K562 (cell line): ENCODE results near the gene SLC25A51. TPM values are rescaled to one million over a fixed set of nuclear protein-coding genes. Genes with fewer than 3 reads are reported as not detected.

Experiments
- BCLAF1 ChIP-seq, 2 experiments: fragments of 450-650 bp in 1 of 2; IDR thresholded peaks; 2 replicates each; pipeline ENCODE4 v1.6.1; 2011 to 2017; ENCODE audit warnings: low read depth in 2 of 2, antibody characterized with exemption in 1 of 2, borderline replicate concordance in 1 of 2, low read length in 1 of 2, mild to moderate bottlenecking in 1 of 2, mixed read lengths in 1 of 2; ENCODE audit not compliant: control insufficient read depth in 1 of 2
- FIP1L1 ChIP-seq: fragments of 200-400 bp; formaldehyde crosslinking; IDR thresholded peaks from 2 replicates; pipeline ENCODE4 v1.6.1; 2018; ENCODE audit warnings: mild to moderate bottlenecking, low read depth, low read length; ENCODE audit not compliant: poor library complexity, severe bottlenecking
- HDAC3 ChIP-seq: fragments of 450-650 bp; IDR thresholded peaks from 2 replicates; pipeline ENCODE4 v1.6.1; 2018; ENCODE audit warnings: borderline replicate concordance, mild to moderate bottlenecking, moderate library complexity; ENCODE audit not compliant: partially characterized antibody
- KDM5B ChIP-seq: fragments of 200-600 bp; sonication (generic); IDR thresholded peaks from 2 replicates; pipeline ENCODE4 v1.6.1; 2012; ENCODE audit warnings: low read depth, mild to moderate bottlenecking, moderate library complexity, low read length, control low read depth, inconsistent platforms; ENCODE audit not compliant: insufficient replicate concordance
- SMARCC2 ChIP-seq: fragments of 450-650 bp; IDR thresholded peaks from 2 replicates; pipeline ENCODE4 v1.6.1; 2017; ENCODE audit warnings: antibody characterized with exemption, moderate library complexity, mild to moderate bottlenecking, low read depth
- THAP12 ChIP-seq: fragments of 250-450 bp; sonication (Bioruptor Pico); IDR thresholded peaks from 2 replicates; pipeline ENCODE4 v1.9.0; 2021; ENCODE audit warnings: mild to moderate bottlenecking, inconsistent platforms
- VEZF1 ChIP-seq: fragments of 200-800 bp; sonication (Bioruptor generic); IDR thresholded peaks from 2 replicates; pipeline ENCODE4 v1.6.1; 2017; ENCODE audit warnings: missing genetic modification characterization, missing compliant biosample characterization
- ZFPM2 ChIP-seq: fragments of 250-450 bp; sonication (Bioruptor Pico); IDR thresholded peaks from 2 replicates; pipeline ENCODE4 v1.5.1; 2022; ENCODE audit warnings: mild to moderate bottlenecking
- ZNF407 ChIP-seq: fragments of 450-650 bp; IDR thresholded peaks from 2 replicates; pipeline ENCODE4 v1.6.1; 2016; ENCODE audit warnings: low read depth
- ZNF766 ChIP-seq: fragments of 200-800 bp; sonication (Bioruptor generic); conservative IDR thresholded peaks from 2 replicates; pipeline ENCODE4 v1.6.1; 2016; ENCODE audit warnings: missing genetic modification characterization, missing compliant biosample characterization
- polyA plus RNA-seq, 8 experiments: library from polyadenylated mRNA; depleted of rRNA in 4 of 8; stranded (reverse) in 5 of 8; unstranded in 3 of 8; fragments of >200 nt; fragmentation: Nextera tagmentation in 2 of 8; fragmentation: Illumina TruSeq in 1 of 8; extraction: Ambion mirVana in 2 of 8; extraction: Trizol in 1 of 8; gene quantifications; 2 replicates each; pipeline versions ENCODE4 v1.2.1 to v1.2.3, GENCODE V29; 2011 to 2014; ENCODE audit warnings: inconsistent platforms in 1 of 8, missing spikeins in 1 of 8
- total RNA-seq, 7 experiments: library from RNA; depleted of rRNA in 6 of 7; stranded (reverse); fragments of >200 nt in 6 of 7; fragmentation: Illumina TruSeq in 2 of 7; extraction: Trizol in 2 of 7; gene quantifications; 2 replicates each; pipeline versions ENCODE4 v1.2.1 to v1.2.3, GENCODE V29; 2011 to 2021; ENCODE audit warnings: low replicate concordance in 1 of 7

SLC25A51 gene
- total and polyA plus RNA-seq, 9 of the 15 experiments (the other 6 are each of a cell fraction or from before 2014, with no cell fraction given) = 9.1 to 40.7 (median 24.5) TPM

GRCh38 chr9:37913480-37914153 is 9.7 kb upstream of the SLC25A51 start (continued):
- TF ChIP-seq ZNF407 (no peak), THAP12 (CRISPR knock-in tag) (no peak), HDAC3 (no peak), FIP1L1 (no peak), ZNF766 (CRISPR knock-in tag) (no peak), BCLAF1 (IDR thresholded peaks at IDR 0.05; ENCODE audit: borderline replicate concordance in 1 of 2, control insufficient read depth in 1 of 2, low read depth in 2 of 2, low read length in 1 of 2) (no peak), SMARCC2 (no peak), ZFPM2 (no peak), VEZF1 (CRISPR knock-in tag) (peak; percentile 28; the same call in 1 of the 2 replicates), KDM5B (no peak)
